ENCODE measurements around the gene LILRB4.
"Not testable (repeated sequence)": the region's sequence is repeated elsewhere in the genome, so short reads cannot be mapped to it uniquely, and the experiment has no call there.

Gene LILRB4

GRCh38 chr19:54648129-54648528 is 14.7 kb upstream of the LILRB4 start:
- no peak for DNase-seq

GRCh38 chr19:54650108-54650655 is 12.6 kb upstream of the LILRB4 start:
- no peak for DNase-seq

- DNase-seq, result no peak
Measured at GRCh38 chr19:54653181-54653809, 9.5 kb upstream of the LILRB4 start.

- no peak for DNase-seq
Measured at GRCh38 chr19:54654447-54655321, 8.1 kb upstream of the LILRB4 start.

- no peak for DNase-seq
Measured at GRCh38 chr19:54659300-54659699, 3.5 kb upstream of the LILRB4 start.

- DNase-seq, result no peak
Measured at GRCh38 chr19:54660306-54660705, 2.5 kb upstream of the LILRB4 start.

GRCh38 chr19:54660964-54661363 is 1.8 kb upstream of the LILRB4 start:
- no peak for DNase-seq

- DNase-seq, result no peak
Measured at GRCh38 chr19:54661846-54662481, 821 bp upstream of the LILRB4 start.

- DNase-seq, result no peak
Measured at GRCh38 chr19:54665530-54665929, 2.7 kb downstream of the LILRB4 start.

GRCh38 chr19:54667217-54667616 is 4.4 kb downstream of the LILRB4 start:
- DNase-seq, result no peak

- DNase-seq, result no peak
Measured at GRCh38 chr19:54668353-54668752, 5.6 kb downstream of the LILRB4 start.

- no peak for DNase-seq
Measured at GRCh38 chr19:54670576-54671357, 8.0 kb downstream of the LILRB4 start.

- DNase-seq, result peak in 6 of 51 donors; percentile 3 to 24 (median 6)
Measured at GRCh38 chr19:54673222-54673621, 10.4 kb downstream of the LILRB4 start.

GRCh38 chr19:54674021-54674617 is 11.3 kb downstream of the LILRB4 start:
- DNase-seq, result no peak

- DNase-seq, result not testable (repeated sequence)
Measured at GRCh38 chr19:54676210-54676834, 13.5 kb downstream of the LILRB4 start.

GRCh38 chr19:54677217-54677616 is 14.4 kb downstream of the LILRB4 start:
- DNase-seq, result no peak

- not testable (repeated sequence) for DNase-seq
Measured at GRCh38 chr19:54681596-54681995, 18.8 kb downstream of the LILRB4 start.

GRCh38 chr19:54682306-54682856 is 19.6 kb downstream of the LILRB4 start:
- DNase-seq, result no peak

GRCh38 chr19:54684527-54684926 is 21.7 kb downstream of the LILRB4 start:
- peak in 2 of 51 donors; percentile 0 to 15 for DNase-seq

All from hypothalamus (tissue), 51 donors.